GM21367 (cell line): ENCODE results near the gene DDC.
"Not testable (repeated sequence)": the region's sequence is repeated elsewhere in the genome, so short reads cannot be mapped to it uniquely, and the experiment has no call there.

Experiments used
- ATAC-seq: cut with Tn5 transposase; IDR thresholded peaks from one replicate; pipeline ENCODE4 v1.9.1; 2021; ENCODE audit not compliant: unreplicated experiment

DDC gene

DNA sequence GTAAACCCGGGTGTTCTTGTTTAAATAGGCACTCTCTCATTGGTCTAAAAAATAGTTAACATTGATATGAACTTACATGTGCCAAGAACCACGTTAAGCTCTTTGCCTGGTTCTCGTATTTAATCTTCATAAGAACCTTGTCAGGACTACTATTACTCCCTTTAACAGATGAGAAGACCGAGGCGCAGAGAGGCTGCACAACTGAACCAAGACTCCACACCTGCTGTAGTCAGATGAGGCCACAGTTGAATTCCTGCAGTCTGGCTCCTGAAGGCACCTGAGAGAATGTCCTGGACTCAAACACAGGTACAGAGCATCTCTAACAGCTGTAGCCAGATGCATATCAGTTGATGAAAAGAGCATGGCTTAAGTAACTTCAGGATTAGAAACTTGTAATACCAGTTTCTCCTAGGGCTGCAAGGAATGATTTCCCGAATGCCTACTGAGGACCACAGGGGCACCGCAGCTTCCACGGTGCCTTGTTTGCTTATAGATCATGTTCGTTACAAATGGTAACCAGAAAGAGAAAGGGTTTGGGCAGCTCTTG is 9.5 kb downstream of the DDC start:
- ATAC-seq, result no peak

- ATAC-seq, result no peak
Measured at GRCh38 chr7:50554431-50555322, 10.5 kb downstream of the DDC start.

DNA sequence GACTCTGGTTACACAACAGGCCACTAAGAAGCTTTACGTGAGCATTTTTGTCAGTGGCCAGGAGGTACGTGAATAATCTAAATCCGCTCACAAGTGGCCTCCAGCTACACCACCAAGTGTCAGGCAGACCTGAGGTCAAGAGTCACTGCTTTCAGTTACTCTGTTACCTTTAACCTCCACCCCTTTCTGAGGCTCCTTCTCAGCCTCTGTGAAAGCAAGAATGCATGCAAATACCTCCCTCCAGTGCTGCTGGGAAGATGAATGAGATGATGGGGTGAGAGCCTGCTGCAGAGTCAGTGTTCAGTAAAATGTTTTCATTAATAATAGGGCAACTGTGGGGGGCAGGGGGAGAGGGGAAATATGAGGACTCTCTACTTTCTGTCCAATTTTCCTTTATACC is 11.2 kb downstream of the DDC start:
- ATAC-seq, result no peak

GRCh38 chr7:50552921-50553320 is 12.3 kb downstream of the DDC start:
- ATAC-seq, result no peak

GRCh38 chr7:50552139-50552538 is 13.1 kb downstream of the DDC start:
- ATAC-seq, result no peak

DNA sequence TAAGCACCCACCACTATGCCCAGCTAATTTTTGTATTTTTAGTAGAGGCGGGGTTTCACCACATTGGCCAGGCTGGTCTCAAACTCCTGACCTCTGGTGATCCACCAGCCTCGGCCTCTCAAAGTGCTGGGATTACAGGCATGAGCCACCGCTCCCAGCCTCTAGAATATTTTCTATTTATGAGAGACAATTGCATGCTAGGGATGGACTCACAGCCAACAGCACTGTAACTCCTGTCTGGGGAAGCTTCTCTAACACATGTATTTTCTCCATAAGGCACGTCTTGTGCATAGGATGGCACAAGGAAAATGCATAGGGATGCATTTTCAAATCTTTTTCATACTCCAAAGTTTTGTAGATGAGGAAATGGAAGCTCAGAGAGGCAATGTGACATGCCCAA is 19.6 kb downstream of the DDC start:
- not testable (repeated sequence) for ATAC-seq

DNA sequence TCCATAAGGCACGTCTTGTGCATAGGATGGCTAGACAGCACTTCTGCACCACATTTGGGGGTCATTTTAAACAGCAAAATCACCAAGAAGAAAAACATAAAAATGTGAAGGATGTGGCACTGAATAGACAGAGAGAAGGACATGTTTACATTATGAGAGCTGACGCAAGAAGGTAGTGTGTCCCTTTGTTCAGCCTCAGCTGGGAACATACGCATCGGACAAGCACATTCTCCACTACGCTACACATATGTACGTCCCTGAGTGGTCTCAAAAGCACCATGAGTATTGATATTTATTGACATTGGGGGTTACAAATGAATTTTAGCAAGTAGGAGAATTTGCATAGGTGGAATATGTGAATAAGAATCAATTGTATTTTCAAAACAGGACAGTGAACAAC is 20.2 kb downstream of the DDC start:
- no peak for ATAC-seq

- ATAC-seq, result no peak
Measured at GRCh38 chr7:50543776-50544442, 21.3 kb downstream of the DDC start.

DNA sequence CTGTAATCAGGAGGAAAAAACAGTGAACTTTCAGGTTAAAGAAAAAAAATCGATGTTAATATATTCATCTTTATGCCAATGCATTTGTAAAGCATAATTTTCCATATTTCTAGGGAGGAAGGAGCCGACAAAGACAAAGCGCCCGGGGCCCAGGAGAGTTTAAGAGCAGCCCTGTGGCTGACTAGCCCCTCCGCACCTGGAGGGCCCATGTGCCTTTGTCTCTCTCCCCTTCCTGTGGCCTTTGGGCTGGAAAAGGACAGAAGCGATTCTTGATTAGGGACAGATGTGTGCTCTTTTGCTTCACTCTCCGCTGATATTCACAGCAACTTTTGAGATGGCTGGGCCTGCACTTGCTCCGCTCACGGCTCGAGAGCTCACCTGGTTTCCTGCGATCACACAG is 23.1 kb downstream of the DDC start:
- no peak for ATAC-seq

GRCh38 chr7:50540785-50541579 is 24.2 kb downstream of the DDC start:
- no peak for ATAC-seq

DNA sequence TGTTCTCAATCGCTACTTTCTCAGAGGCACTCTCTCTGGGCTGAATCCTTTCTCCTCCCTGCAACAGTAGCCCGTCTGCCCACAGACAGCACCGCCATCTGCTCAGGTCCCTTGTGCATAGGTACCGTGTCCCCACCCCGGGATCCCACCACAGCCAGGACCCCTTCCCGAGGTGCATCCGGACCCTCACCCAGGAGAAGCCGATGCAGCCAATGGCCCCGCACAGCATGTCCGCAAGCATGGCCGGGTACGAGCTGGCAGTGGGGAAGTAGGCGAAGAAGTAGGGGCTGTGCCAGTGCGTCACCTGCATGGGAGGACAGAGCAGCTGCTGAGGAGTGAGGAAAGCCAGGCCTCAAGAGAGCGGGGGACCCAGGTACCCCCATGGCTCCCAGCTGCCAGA is 25.5 kb downstream of the DDC start:
- ATAC-seq, result no peak

GRCh38 chr7:50538478-50538877 is 26.7 kb downstream of the DDC start:
- ATAC-seq, result no peak

DNA sequence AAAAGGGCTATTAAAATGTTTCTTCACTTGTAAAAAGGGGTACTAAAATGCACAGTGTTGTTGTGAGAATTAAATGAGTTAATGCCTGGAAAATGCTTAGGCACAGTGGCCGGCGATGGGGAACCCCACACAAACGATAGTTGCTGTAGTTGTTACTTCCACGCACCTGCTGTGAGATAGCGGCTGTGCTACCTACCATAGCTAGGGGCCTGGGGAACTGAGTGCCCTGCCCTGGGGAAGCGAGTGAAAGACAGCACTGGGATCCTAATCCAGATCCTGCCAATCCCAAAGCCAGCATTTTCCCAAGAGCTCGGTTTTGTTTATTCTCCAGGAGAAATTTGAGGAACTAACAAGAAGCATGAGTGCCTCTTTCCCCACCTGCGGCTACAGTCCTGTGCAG is 27.8 kb downstream of the DDC start:
- no peak for ATAC-seq

DNA sequence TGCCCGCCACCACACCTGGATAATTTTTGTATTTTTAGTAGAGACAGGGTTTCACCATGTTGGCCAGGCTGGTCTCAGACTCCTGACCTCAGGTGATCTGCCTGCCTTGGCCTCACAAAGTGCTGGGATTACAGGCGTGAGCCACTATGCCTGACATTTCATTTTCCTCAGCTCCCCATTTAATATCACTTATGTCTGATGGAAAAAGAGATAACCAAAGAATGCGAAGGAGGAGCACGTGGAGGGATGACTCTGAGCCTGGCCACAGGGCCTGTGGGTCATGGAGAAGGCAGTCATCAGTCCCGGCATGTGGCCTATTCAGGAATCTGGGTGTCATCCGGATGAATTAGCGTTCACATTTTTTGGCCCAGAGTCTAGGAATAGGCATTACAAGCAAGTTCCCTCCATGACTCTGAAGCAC is 29.9 kb downstream of the DDC start:
- not testable (repeated sequence) for ATAC-seq

DNA sequence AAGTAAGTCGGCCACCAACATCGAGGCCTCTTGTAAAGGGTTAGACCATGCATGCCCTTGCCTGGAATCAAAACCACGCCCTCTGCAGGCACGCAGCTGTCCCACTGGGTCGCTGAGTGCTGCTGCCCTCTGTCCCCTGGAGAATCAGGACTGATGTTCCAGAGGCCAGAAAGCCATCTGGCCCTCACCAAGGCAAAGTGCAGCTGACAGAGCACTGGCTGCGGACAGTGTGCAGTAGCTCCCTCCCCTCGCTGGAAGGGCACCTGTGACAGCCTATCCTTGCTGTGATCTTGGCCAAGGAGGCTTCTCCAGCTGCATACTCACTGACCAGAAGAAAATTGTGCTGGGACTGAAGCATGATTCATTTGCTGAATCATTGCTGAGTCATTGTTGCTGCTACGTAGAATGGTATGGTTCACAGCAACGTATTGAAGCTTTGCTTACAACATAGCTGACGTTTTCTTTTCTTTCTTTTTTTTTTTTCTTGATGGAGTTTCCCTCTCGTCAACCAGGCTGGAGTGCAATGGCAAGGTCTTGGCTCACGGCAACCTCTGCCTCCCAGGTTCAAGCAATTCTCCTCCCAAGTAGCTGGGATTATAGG is 30.4 kb downstream of the DDC start:
- ATAC-seq, result no peak

GRCh38 chr7:50533866-50534265 is 31.3 kb downstream of the DDC start:
- no peak for ATAC-seq

DNA sequence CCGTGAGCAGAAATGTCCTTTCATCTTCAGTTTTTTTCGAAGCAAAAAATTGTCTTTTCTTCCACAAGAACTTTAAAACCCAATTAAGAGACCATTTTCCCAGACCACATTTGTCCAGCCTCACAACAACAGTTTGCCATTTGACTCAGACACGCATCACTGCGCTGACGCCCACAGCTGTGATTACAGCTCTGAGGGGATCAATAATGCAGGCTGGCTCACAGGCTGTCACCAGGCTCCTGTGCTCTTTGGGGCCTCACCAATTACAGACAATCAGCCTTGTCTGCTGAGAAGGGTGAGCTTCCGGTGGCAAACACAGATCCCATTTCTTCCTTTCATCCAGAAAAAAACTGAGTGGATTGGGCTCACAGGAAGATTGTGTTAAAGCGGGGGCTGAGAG is 33.3 kb downstream of the DDC start:
- ATAC-seq, result no peak

GRCh38 chr7:50531401-50531911 is 33.7 kb downstream of the DDC start:
- ATAC-seq, result no peak

DNA sequence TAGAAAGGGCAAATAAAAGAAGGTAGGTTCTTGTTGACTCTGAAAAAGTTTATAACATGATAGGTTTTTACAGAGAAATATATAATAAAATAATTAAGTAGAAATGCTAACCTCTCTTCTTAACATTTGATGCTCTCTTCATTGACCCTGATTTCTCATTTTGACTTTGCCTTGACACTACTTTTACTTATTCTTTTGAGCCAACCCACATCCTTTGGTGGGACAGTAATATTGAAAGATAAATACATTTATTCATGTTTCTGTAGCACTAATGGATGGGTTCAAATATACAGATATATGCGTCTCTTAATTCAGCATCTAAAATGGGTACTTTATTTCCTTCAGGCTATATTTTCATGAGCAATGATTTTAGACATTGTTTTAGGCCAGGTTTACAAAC is 34.4 kb downstream of the DDC start:
- ATAC-seq, result no peak

- no peak for ATAC-seq
Measured at GRCh38 chr7:50529093-50529862, 35.9 kb downstream of the DDC start.
